NCI-H146 (cell line): ENCODE measurements around the gene CCDC78.

ENCODE experiments used
- DNase-seq: peaks from one replicate; lab custom pipeline; 2025; lab: John Stamatoyannopoulos, UW

CCDC78 gene

DNA sequence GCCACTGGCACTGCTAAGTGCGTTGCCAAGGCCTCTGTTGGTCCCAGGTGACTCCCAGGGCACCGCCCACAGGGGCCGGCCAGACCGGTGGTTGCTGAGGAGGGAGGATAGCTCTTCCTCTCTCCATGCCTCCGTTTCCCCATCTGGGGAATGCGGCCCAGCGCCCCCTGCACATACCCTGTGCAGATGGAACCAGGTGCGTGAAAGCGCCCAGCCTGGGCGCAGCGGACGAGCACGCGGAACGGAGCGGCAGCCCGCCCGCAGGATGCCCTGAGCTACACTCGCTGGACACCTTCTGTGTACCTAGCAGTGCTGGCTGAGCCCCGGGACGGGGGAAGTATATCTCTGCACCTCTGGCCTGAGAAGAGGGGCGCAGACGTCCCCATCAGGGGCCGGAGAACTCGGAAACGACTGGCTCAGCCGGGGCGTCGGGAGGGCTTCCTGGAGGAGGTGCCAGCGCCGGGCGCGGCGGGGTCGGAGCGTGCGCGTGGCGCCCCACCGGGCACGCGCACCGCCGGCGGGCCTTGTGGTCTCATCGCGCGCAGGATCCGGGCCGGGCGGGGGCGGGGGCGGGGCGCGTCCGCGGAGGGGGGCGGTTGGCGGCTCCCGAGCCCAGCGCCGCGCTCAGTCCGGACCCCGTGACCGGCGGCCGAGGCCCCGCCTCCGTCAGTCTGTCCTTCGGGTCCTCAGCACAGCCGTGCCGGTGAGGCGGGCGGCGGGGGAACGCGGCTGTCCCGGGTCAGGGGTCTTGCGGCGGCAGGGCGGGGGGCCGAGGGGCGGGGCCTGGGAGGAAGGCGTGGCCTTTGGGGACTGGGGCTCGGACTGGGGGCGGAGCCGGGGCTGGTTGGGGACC is at the start of gene CCDC78, which contains the start of gene HAGHL:
CCDC78 (minus strand) TSS at position 6 of the 853 bp plus-strand sequence. CDS start 76 bp downstream, outside the sequence.
HAGHL (plus strand) TSS at position 669 of the 853 bp plus-strand sequence. CDS start 404 bp downstream, outside the sequence.
- DNase-seq: peak; percentile 74

DNA sequence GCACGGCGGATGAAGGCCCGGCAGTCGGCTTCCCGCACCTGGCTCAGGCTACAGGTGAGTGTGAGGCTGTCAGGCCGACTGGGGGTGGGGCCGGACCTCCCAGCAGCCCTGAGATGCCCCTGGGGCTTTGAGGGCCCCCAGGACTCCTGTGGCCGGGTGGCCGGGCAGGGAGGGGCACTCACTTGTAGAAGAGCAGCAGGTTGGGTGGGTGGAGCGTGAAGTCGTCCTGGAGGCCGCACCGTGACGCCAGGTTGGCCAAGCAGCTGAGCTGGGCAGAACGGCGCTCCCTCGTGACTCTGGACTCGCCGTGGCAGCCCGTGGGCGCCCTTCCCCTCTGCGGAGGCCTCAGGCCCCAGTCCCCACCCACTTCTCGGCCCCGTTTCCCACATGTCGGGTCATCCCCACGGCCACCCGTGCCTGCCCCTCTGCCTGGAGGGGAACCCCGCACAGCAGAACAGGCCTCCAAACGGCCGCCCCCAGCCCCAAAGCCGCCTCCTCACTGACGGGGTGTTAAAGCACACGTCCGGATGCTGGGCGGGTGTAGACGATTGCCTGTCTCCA is 49.1 kb upstream of the CCDC78 start:
- DNase-seq: peak; percentile 58

DNA sequence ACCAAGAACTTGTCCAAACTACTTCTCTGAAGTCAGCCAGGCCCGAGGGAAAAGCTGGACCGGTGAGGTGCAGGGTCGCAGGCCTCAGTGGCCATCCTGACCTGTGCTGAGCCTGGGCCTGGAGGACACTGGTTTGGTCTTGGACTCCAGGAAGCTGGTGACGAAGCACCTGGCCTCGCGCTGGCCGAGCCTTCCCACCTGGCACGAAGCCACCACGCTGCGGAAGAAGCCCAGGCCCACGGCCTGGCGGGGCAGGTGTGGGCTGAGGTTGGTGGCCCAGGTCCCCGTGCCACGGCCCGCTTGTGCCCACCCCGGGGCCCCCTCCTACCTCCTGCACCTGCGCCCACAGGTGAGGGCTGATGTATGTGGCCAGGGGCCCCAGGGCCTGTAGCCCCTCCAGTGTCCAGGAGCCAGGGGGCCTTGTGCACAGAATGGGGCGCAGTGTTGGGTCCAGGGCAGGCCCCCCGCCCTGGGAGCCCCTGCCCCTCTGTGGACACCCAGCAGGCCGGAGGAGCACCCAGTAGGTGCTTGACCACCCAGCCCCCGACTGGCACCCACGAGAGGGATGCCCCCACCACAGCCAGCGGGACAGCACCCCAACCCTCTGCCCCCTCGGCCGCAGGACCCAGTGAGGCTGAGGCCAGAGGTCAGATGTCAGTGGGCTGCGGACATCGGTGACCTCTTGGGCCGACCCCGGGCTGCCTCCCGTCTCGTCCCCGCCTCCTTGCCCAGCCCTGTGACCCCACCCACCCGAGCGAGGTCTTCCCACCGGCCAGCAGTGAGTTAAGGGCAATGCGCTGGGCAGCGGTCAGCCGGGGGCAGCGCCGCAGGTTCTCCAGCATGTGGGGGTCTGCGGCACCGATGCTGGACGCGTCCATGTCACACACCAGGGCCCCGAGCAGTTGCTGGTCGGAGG is 48.1 kb upstream of the CCDC78 start:
- DNase-seq: peak; percentile 32

DNA sequence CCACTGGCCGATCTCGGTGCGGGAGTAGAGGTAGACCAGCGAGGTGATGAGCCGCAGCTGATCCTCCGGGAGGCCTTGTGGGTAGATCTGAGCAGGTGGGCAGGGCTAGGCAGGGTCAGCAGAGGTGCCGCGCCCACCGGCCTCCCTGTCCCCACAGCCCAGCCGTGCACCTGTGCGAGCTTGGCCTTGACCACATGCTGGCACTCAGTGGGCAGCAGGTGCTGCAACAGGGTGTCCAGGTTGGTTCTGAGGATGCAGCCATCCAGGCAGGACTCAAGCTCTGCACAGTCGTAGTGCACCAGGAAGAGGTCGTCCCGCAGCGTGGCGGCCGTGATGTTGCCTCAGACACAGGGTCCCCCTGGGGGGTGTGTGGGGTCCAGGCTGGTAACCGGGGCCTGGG is 46.7 kb upstream of the CCDC78 start:
- peak; percentile 79 for DNase-seq

DNA sequence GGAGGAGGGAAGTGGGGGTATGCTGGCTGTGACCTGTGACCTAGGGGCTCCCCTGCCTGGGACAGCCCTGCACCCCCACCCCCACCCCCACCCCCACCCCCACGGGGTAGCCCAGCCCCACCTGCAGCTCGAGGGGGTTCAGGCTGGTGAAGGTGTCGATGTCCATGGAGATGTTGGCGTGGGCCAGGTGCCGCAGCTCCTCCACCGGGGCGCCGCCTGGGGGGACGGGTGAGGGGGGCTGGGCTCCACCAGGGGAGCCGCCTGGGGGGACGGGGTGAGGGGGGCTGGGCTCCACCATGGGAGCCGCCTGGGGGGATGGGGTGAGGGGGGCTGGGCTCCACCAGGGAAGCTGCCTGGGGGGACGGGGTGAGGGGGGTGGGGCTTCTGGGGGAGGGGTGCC is 44.2 kb upstream of the CCDC78 start:
- no peak for DNase-seq

DNA sequence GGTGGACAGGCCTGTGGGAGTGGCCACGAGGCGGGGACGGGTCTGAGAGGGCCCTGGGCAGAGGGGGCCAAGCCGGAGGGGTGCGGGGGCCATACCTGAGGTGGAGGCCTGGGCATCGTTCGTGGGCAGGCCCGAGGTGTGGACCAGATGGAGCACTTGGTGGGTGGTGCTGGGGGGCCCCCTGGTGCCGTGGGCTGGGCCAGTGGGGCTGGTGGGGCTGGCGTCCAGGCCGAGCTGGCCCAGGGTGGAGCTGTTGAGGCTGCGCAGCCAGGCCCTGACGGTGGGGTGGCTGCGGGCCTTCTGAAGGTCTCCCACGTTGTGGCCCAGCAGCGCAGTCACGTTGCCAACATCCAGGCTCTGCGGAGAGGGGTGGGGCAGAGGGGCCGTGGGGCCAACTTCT is 43.7 kb upstream of the CCDC78 start:
- no peak for DNase-seq

DNA sequence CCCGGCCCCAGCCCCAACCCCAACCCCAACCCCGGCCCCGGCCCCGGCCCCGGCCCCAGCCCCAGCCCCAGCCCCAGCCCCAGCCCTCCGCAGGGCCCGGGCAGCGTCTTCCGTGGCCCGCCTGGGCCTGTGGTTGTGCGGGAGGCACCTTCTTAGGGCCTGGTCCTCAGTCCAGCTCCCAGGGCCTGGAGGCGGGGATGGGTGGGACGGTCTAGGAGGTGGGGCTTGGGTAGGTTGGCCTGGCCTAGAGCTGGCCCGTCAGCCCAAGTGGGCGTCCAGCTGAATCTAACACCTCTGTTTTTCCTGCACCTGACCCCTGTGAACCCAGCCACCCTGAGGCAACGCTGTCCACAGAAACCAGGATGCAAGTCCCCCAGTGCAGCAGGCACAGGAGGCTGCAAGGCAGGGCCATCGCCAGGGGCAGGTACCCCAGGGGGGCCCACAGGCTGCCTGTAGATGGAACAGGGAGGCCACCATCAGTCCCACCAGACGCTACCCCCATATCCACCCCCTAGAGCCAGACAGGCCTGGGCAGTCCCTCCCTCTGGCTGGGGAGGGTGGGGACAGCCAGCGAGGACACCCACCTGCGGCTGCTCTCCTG is 43.0 kb upstream of the CCDC78 start:
- no peak for DNase-seq

DNA sequence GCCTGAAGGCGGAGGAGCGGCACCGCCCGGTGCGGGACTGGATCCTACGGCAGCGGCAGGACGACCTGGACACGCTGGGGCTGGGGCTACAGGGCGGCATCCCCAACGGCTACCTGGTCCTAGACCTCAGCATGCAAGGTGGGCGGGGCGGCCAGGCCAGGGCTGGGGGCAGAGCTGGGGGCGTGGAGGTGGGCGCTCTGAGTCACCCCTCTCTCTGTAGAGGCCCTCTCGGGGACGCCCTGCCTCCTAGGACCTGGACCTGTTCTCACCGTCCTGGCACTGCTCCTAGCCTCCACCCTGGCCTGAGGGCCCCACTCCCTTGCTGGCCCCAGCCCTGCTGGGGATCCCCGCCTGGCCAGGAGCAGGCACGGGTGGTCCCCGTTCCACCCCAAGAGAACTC is 42.2 kb upstream of the CCDC78 start:
- DNase-seq: no peak

DNA sequence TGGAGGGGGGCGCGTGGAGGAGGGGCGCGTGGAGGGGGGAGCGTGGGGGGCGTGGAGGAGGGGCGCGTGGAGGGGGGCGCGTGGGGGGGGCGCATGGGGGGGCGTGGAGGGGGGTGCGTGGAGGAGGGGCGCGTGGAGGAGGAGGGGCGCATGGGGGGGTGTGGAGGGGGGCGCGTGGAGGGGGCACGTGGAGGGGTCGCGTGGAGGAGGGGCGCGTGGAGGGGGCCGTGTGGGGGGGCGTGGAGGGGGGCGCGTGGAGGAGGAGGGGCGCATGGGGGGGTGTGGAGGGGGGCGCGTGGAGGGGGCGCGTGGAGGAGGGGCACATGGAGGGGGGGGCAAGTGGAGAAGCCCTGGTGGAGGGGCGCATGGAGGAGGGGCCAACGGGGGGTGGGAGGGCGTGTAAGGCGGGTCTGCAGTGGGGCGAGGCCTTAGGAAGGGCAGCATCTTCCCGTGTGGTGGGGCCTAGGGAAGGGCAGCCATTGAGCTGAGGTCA is 41.5 kb upstream of the CCDC78 start:
- no peak for DNase-seq

DNA sequence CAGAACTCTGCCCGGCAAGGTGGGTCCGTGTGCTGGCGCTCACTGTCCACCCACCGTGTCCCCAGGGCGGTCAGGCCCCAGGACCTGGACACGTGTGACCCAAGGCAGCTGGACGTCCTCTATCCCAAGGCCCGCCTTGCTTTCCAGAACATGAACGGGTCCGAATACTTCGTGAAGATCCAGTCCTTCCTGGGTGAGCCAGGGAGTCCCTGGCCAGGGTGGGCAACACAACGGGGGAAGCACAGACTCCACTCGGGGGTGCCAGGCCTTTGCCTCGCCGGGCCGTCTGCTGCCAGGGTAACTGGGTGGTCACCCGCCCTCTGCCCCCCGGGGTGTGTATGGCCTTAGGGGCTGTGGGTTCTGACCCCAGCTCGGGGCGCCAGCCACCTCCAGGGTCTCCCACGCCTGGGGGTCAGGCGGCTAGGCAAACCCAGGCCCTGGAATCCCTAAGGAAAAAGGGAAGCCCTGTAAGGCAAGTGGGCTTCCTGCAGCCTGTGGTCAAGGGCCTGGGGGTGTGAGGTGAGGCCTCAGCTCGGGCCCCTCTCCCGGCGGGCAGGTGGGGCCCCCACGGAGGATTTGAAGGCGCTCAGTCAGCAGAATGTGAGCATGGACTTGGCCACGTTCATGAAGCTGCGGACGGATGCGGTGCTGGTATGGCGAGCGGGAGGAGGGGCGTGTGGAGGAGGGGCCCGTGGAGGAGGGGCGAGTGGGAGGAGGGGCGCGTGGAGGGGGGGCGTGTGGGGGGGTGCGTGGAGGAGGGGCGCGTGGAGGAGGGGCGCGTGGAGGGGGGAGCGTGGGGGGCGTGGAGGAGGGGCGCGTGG is 40.8 kb upstream of the CCDC78 start:
- DNase-seq: no peak

DNA sequence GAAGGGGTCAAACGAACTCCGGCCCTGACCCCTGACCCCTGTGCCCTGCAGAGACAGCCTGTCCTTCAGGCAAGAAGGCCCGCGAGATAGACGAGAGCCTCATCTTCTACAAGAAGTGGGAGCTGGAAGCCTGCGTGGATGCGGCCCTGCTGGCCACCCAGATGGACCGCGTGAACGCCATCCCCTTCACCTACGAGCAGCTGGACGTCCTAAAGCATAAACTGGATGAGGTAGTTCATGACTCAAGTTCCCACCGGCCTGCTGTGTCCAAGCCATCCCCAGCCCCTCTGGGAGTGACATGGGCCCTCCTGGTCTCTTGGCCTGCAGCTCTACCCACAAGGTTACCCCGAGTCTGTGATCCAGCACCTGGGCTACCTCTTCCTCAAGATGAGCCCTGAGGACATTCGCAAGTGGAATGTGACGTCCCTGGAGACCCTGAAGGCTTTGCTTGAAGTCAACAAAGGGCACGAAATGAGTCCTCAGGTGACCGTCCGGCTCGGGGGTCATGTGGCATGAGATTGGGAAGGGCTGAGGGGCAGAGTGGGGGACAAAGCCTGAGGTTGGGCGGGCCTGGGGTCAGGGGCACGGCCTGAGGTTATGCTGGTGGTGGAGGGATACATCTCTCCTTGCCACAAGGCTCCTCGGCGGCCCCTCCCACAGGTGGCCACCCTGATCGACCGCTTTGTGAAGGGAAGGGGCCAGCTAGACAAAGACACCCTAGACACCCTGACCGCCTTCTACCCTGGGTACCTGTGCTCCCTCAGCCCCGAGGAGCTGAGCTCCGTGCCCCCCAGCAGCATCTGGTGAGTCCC is 40.0 kb upstream of the CCDC78 start:
- DNase-seq: no peak

DNA sequence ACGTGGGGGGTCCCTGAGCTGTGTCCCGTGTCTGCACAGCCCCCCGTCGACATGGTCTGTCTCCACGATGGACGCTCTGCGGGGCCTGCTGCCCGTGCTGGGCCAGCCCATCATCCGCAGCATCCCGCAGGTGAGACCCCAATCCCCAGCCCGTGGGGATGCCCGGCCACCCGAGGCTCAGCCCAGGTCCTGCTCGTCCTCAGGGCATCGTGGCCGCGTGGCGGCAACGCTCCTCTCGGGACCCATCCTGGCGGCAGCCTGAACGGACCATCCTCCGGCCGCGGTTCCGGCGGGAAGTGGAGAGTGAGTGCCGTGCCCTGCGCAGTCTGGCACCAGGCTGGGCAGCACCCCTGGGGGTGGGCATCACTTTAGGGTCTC is 39.2 kb upstream of the CCDC78 start:
- DNase-seq: no peak

DNA sequence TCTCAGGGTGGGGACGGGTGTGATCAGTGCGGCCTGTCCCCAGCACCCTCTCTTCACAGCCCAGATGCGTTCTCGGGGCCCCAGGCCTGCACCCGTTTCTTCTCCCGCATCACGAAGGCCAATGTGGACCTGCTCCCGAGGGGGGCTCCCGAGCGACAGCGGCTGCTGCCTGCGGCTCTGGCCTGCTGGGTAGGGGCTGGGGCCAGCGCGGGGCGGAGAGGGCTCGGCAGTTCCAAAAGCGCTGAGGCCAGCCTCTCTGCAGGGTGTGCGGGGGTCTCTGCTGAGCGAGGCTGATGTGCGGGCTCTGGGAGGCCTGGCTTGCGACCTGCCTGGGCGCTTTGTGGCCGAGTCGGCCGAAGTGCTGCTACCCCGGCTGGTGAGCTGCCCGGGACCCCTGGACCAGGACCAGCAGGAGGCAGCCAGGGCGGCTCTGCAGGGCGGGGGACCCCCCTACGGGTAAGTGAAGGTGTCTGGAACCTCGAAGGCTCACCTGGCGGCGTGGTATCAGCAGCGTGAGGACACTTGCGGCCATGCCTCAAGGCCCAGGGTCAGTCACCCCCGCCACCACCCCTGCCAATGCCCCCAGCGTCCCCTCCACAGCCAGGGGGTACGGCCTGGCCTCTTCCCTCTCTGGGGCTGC is 38.7 kb upstream of the CCDC78 start:
- DNase-seq: no peak

DNA sequence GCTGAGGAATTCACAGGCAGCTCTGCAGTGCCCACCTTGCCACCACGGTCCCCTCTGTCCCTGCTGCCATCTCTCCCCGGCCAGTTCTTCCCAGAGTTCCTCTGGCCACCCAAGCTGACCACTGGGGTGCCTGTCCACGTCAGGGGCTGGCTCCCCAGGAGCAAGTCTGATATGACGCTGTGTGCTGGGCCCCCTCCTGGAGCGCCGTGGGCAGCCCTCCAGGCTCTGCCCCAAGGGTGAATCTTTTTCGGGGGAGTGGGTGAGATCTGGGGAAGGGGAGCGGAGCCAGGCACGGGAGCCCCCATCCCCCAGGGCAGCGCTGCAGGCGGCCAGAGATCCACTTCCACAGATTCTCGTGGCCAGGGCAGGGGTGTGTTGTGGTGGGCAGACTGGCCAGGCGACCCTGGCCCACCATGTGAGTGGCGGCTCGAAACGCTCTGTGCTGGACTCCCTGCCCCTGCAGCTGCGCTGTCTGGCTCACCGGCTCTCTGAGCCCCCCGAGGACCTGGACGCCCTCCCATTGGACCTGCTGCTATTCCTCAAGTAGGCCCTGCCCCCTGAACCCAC is 38.0 kb upstream of the CCDC78 start:
- no peak for DNase-seq

DNA sequence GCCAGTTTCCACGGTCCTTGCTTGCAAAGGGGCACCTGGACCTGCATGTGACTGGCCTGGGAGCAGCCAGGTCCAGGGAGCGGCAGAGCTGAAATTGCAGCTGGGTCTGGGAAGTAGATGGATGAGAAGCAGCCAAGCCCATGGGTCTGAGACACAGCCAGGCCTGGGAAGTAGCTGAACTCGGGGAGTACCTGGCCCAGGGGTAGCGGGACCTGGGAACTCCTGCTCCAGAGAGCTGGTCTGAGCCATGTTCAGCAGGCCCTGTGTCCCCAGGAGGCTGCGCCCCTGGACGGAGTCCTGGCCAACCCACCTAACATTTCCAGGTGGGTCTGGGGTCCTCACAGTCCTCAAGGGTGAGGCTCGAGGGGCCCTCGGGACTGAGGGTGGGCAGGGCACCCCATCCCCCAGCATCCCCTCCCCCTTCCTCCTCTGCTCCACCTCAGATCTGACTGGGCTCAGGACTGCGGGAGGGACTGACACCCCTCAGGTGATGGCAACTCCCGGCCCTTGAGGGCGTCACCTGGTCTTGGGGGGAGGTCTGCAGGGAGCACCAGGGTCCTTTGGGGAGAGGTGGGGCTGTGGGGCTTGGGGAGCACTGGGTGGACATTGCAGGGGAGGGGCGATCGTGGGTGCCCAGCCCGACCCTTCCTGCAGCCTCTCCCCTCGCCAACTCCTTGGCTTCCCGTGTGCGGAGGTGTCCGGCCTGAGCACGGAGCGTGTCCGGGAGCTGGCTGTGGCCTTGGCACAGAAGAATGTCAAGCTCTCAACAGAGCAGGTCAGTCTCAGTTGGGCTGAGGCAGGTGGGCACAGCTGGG is 37.3 kb upstream of the CCDC78 start:
- no peak for DNase-seq

DNA sequence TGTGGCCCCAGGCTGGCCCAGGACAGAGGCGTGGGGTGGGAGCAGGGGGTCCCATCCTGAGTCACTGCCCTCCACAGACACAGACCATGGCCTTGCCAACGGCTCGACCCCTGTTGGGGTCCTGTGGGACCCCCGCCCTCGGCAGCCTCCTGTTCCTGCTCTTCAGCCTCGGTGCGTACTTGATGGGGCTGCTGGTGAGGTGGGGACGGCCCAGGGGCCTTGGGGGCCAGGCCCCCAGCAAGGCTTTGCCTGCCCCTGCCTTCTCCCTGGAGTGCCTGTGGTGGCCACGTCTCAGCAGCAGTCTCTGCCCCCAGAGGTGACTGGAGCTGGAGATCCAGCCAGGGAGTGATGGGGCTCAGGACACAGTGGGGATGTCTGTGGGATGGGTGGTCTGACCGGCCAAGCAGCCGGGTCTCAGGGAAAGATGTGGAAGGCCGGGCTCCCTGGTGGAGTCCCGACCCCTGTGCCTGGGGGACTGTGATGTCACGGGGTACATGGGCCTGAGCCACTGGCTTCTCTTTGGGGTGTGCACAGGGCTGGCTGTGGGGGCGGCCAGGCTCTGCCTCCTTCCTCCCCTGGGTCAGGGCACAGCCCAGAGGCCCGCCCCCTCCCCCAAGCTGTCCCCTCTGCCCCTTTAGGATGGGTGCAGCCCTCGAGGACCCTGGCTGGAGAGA is 36.5 kb upstream of the CCDC78 start:
- DNase-seq: no peak

DNA sequence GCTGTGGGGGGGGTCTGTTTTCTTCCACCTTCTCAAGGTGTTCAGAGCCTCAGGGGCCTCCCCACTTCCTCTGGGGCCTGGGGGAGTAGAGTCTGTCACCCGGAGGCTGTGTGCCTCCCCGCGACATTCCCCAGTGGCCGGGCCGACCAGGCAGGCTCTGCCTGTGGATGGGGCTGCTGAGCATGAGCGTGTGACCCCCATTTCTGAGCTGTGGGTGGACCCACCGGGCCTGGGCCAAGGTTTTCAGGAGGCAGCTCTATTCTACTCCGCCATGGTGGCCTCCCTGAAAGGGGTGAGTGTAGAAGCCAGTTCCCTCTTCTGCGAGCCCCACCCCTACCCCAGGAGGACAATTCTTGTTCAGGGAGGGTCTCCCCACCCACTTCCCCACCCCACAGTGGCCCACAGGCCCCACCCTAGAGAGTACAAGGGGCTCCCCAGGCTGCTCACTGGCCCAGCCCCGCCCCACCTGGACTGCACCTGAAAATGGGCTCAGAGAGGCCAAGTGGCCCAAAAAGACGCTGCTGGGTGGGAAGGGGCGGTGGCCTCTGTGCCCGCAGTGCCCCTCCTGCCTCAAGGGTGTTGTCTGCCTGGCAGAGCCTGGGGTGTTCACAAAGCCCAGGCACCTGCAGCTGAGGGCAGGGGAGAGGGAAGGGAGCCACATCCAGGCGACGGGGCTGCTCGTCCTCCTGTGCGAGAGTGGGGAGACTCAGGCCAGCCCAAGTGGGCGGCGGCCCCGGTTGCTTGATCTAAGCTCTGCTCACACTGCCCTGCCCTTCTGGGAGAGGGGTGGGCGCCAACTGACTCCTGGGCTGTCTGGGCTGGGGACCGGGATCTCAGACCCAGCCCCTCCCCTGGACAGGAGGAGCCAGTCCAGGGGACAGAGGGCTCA is 35.6 kb upstream of the CCDC78 start:
- no peak for DNase-seq
